ENCODE measurements around the gene SLC43A2.

DNA sequence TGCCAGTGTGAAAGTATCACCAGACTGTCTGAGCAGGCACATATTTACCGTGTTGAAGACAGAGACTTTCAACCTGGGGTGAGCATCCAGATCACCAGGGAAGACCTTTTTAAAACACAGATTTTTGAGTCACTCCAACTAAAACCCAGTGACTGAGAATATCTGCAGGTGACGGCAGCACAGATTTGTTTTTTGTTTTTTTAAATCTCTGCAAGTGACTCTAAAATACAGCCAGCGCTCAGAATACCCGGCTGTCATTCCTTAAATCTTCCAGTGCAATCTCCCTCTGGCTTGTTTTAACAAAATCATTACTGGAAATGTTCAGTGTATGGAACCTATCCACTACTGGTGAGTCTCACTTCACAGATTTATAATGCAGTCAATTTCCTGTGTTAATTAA, 92.9 kb downstream of the SLC43A2 start:
- TF ChIP-seq, protein P1, sequence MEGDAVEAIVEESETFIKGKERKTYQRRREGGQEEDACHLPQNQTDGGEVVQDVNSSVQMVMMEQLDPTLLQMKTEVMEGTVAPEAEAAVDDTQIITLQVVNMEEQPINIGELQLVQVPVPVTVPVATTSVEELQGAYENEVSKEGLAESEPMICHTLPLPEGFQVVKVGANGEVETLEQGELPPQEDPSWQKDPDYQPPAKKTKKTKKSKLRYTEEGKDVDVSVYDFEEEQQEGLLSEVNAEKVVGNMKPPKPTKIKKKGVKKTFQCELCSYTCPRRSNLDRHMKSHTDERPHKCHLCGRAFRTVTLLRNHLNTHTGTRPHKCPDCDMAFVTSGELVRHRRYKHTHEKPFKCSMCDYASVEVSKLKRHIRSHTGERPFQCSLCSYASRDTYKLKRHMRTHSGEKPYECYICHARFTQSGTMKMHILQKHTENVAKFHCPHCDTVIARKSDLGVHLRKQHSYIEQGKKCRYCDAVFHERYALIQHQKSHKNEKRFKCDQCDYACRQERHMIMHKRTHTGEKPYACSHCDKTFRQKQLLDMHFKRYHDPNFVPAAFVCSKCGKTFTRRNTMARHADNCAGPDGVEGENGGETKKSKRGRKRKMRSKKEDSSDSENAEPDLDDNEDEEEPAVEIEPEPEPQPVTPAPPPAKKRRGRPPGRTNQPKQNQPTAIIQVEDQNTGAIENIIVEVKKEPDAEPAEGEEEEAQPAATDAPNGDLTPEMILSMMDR (conservative IDR thresholded peaks at IDR 0.05), result no peak
- TF ChIP-seq EZH2 (IDR thresholded peaks at IDR 0.05; ENCODE audit: low read depth), result no peak

All from PC-9 (cell line).